Measurements from ENCODE around the gene SIL1. TPM values are rescaled to one million over a fixed set of nuclear protein-coding genes. Genes with fewer than 3 reads are reported as not detected.
"Not testable (repeated sequence)": the region's sequence is repeated elsewhere in the genome, so short reads cannot be mapped to it uniquely, and the experiment has no call there.

The SIL1 gene
- total RNA-seq, 1 donor from 2014 or later = 41.6 TPM

DNA sequence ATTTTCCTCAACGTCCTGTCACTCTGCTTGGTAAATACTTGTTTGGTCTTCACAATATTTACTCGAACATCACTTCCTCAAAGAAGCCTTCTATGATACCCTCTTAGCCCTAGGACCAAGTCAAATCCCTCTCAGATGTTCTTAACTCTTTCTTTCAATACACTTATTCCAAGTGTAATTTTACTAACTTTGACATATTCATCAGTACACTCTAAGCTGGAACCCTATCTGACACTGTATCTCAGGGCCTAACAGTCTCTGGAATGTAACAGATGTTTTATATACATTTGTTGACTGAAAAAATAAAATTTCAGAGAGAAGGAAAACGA, 19.6 kb downstream of the SIL1 start:
- Mint-ChIP-seq H3K27ac (ENCODE audit: unreplicated experiment) (peak overlapping the region; percentile 67), H3K27me3 (ENCODE audit: low read depth, unreplicated experiment) (no peaks in the 10 kb centered on the region), H3K4me3 (ENCODE audit: unreplicated experiment) (peak overlapping the region; percentile 60), H3K4me1 (ENCODE audit: low read depth, unreplicated experiment) (peaks cover 32% of the 10 kb centered on the region), H3K9me3 (ENCODE audit: unreplicated experiment) (peaks cover 4% of the 10 kb centered on the region), H3K36me3 (ENCODE audit: low read depth, unreplicated experiment) (peaks cover 4% of the 10 kb centered on the region)
- Histone ChIP-seq H3K27me3 (ENCODE audit: insufficient read depth, low read length) (no peaks in the 10 kb centered on the region), H3K4me2 (ENCODE audit: low read length) (peak overlapping the region; percentile 1), H3K36me3 (ENCODE audit: insufficient read depth, low read length) (no peaks in the 10 kb centered on the region), H3K27ac (ENCODE audit: low read depth, low read length) (no peak overlapping the region), H3K79me2 (ENCODE audit: insufficient read depth, low read length) (peaks cover 38% of the 10 kb centered on the region), H2AFZ (ENCODE audit: low read depth, low read length) (no peak overlapping the region), H3K9me3 (ENCODE audit: insufficient read depth, low read depth, low read length) (no peaks in the 10 kb centered on the region), H3K4me3 (ENCODE audit: insufficient read depth, low read depth, low read length) (no peak overlapping the region), H3K4me1 (ENCODE audit: insufficient read depth, low read length) (peaks cover 13% of the 10 kb centered on the region), H4K20me1 (ENCODE audit: insufficient read depth, low read length) (peaks cover 66% of the 10 kb centered on the region), H3K9ac (ENCODE audit: low read length) (no peak overlapping the region)
- no peak for FAIRE-seq
- TF ChIP-seq CTCF (IDR thresholded peaks at IDR 0.05; ENCODE audit: insufficient read depth, low read depth, low read length) = no peak
- no peak for TF ChIP-seq EZH2 (IDR thresholded peaks at IDR 0.05; ENCODE audit: insufficient read depth, low read length)
- no peak for DNase-seq (ENCODE audit: low read depth)

GRCh38 chr5:139177809-139178588, 20.2 kb downstream of the SIL1 start:
- DNase-seq (ENCODE audit: low read depth) (no peak), FAIRE-seq (no peak)
- no peak overlapping the region for H3K27ac ChIP-seq (ENCODE audit: low read depth, low read length)

DNA sequence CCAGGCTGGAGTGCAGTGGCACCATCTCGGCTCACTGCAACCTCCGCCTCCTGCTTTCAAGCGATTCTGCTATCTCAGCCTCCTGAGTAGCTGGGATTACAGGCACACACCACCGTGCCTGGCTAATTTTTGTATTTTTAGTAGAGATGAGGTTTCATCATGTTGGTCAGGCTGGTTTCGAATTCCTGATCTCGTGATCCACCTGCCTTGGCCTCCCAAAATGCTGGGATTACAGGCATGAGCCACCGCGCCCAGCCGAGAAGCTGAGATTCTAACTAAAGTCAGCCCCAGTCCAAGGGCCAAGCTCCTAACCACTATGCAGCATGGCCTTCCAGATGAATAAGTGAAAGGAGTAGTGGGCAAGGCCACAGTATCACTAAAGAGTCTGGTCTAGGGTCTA, 20.9 kb downstream of the SIL1 start:
- not testable (repeated sequence) for H3K4me2 ChIP-seq (ENCODE audit: low read length); H3K9me3 Mint-ChIP-seq (ENCODE audit: unreplicated experiment); H2AFZ ChIP-seq (ENCODE audit: low read depth, low read length); H3K36me3 ChIP-seq (ENCODE audit: insufficient read depth, low read length); FAIRE-seq; H3K4me3 ChIP-seq (ENCODE audit: insufficient read depth, low read depth, low read length); H3K9me3 ChIP-seq (ENCODE audit: insufficient read depth, low read depth, low read length); H3K27me3 Mint-ChIP-seq (ENCODE audit: low read depth, unreplicated experiment); H3K4me3 Mint-ChIP-seq (ENCODE audit: unreplicated experiment); H3K27ac Mint-ChIP-seq (ENCODE audit: unreplicated experiment); H3K27me3 ChIP-seq (ENCODE audit: insufficient read depth, low read length); DNase-seq (ENCODE audit: low read depth); H3K9ac ChIP-seq (ENCODE audit: low read length); H3K36me3 Mint-ChIP-seq (ENCODE audit: low read depth, unreplicated experiment); H3K27ac ChIP-seq (ENCODE audit: low read depth, low read length)
- Histone ChIP-seq H3K79me2 (ENCODE audit: insufficient read depth, low read length) (peaks cover 38% of the 10 kb centered on the region), H3K4me1 (ENCODE audit: insufficient read depth, low read length) (peaks cover 11% of the 10 kb centered on the region), H4K20me1 (ENCODE audit: insufficient read depth, low read length) (peaks cover 57% of the 10 kb centered on the region)
- peaks cover 30% of the 10 kb centered on the region for H3K4me1 Mint-ChIP-seq (ENCODE audit: low read depth, unreplicated experiment)

More at GRCh38 chr5:139177809-139178588, 20.2 kb downstream of the SIL1 start:
- H2AFZ ChIP-seq (ENCODE audit: low read depth, low read length) = no peak overlapping the region
- peaks cover 35% of the 10 kb centered on the region for H3K79me2 ChIP-seq (ENCODE audit: insufficient read depth, low read length)
- no peaks in the 10 kb centered on the region for H3K36me3 ChIP-seq (ENCODE audit: insufficient read depth, low read length)
- peaks cover 64% of the 10 kb centered on the region for H4K20me1 ChIP-seq (ENCODE audit: insufficient read depth, low read length)
- Mint-ChIP-seq H3K9me3 (ENCODE audit: unreplicated experiment) (peaks cover 4% of the 10 kb centered on the region), H3K4me3 (ENCODE audit: unreplicated experiment) (peak overlapping the region; percentile 60), H3K27ac (ENCODE audit: unreplicated experiment) (peak overlapping the region; percentile 67), H3K4me1 (ENCODE audit: low read depth, unreplicated experiment) (peaks cover 32% of the 10 kb centered on the region), H3K36me3 (ENCODE audit: low read depth, unreplicated experiment) (peaks cover 4% of the 10 kb centered on the region), H3K27me3 (ENCODE audit: low read depth, unreplicated experiment) (no peaks in the 10 kb centered on the region)
- H3K27me3 ChIP-seq (ENCODE audit: insufficient read depth, low read length) = no peaks in the 10 kb centered on the region
- peak overlapping the region; percentile 1 for H3K4me2 ChIP-seq (ENCODE audit: low read length)
- no peak overlapping the region for H3K9ac ChIP-seq (ENCODE audit: low read length)
- TF ChIP-seq EZH2 (IDR thresholded peaks at IDR 0.05; ENCODE audit: insufficient read depth, low read length) = no peak
- no peak for TF ChIP-seq CTCF (IDR thresholded peaks at IDR 0.05; ENCODE audit: insufficient read depth, low read depth, low read length)
- peaks cover 13% of the 10 kb centered on the region for H3K4me1 ChIP-seq (ENCODE audit: insufficient read depth, low read length)
- no peaks in the 10 kb centered on the region for H3K9me3 ChIP-seq (ENCODE audit: insufficient read depth, low read depth, low read length)
- no peak overlapping the region for H3K4me3 ChIP-seq (ENCODE audit: insufficient read depth, low read depth, low read length)

GRCh38 chr5:139174382-139174781, 23.8 kb downstream of the SIL1 start:
- H3K4me2 ChIP-seq (ENCODE audit: low read length); H3K27ac ChIP-seq (ENCODE audit: low read depth, low read length); H2AFZ ChIP-seq (ENCODE audit: low read depth, low read length); H3K36me3 ChIP-seq (ENCODE audit: insufficient read depth, low read length); H3K27me3 Mint-ChIP-seq (ENCODE audit: low read depth, unreplicated experiment); FAIRE-seq; H3K9me3 ChIP-seq (ENCODE audit: insufficient read depth, low read depth, low read length); H3K27ac Mint-ChIP-seq (ENCODE audit: unreplicated experiment); H3K4me3 ChIP-seq (ENCODE audit: insufficient read depth, low read depth, low read length); H3K27me3 ChIP-seq (ENCODE audit: insufficient read depth, low read length); H3K4me3 Mint-ChIP-seq (ENCODE audit: unreplicated experiment); DNase-seq (ENCODE audit: low read depth); H3K9ac ChIP-seq (ENCODE audit: low read length); H3K4me1 ChIP-seq (ENCODE audit: insufficient read depth, low read length): not testable (repeated sequence)
- H4K20me1 ChIP-seq (ENCODE audit: insufficient read depth, low read length) = peaks cover 34% of the 10 kb centered on the region
- Mint-ChIP-seq H3K36me3 (ENCODE audit: low read depth, unreplicated experiment) (peaks cover 14% of the 10 kb centered on the region), H3K9me3 (ENCODE audit: unreplicated experiment) (peaks cover 15% of the 10 kb centered on the region), H3K4me1 (ENCODE audit: low read depth, unreplicated experiment) (peaks cover 17% of the 10 kb centered on the region)
- peaks cover 29% of the 10 kb centered on the region for H3K79me2 ChIP-seq (ENCODE audit: insufficient read depth, low read length)
